ENCODE results near the gene SESN1. TPM values are rescaled to one million over a fixed set of nuclear protein-coding genes. Genes with fewer than 3 reads are reported as not detected.
"Not testable (repeated sequence)": the region's sequence is repeated elsewhere in the genome, so short reads cannot be mapped to it uniquely, and the experiment has no call there.

Gene SESN1
- total RNA-seq, 4 donors from 2014 or later, result 54.2 to 117 (median 90.5) TPM

DNA sequence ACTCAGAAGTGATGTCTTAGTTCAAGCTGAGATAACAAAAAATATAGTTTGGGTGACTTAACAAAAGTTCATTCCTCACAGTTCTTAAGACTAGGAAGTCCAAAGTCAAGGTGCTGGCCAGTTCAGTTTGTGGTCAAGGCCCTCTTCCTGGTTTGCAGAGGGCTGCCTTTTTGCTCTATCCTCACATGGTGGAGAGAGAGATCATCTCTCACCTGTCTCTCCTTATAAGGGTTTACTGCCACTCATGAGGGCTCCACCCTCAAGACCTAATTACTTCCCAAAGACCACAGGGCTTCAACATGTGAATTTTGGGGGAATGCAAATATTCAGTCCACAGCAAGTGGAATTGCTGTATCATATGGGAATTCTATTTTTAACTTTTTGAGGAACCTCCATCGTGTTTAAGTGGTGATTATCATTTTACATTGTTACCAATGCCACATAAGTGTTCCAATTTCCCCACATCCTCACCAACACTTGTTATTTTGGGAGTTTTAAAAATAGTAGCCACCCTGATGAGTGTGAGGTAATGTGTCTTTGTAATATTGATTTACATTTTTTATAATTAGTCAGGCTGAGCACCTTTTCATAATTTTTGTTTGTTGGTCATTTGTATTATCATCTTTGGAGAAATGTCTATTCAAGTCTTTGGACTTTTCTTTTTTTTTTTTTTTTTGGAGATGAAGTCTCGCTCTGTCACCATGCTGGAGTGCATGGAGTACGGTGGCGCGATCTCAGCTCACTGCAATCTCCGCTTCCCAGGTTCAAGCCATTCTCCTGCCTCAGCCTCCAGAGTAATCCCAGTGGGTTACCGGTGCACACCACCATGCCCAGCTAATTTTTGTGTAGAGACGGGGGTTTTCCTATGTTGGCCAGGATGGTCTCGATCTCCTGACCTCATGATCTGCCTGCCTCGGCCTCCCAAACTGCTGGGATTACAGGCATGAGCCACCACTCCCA lies 112.2 kb downstream of the SESN1 start:
- TF ChIP-seq, protein P1, sequence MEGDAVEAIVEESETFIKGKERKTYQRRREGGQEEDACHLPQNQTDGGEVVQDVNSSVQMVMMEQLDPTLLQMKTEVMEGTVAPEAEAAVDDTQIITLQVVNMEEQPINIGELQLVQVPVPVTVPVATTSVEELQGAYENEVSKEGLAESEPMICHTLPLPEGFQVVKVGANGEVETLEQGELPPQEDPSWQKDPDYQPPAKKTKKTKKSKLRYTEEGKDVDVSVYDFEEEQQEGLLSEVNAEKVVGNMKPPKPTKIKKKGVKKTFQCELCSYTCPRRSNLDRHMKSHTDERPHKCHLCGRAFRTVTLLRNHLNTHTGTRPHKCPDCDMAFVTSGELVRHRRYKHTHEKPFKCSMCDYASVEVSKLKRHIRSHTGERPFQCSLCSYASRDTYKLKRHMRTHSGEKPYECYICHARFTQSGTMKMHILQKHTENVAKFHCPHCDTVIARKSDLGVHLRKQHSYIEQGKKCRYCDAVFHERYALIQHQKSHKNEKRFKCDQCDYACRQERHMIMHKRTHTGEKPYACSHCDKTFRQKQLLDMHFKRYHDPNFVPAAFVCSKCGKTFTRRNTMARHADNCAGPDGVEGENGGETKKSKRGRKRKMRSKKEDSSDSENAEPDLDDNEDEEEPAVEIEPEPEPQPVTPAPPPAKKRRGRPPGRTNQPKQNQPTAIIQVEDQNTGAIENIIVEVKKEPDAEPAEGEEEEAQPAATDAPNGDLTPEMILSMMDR (IDR thresholded peaks at IDR 0.05), result no peak
- no peak for ATAC-seq (ENCODE audit: low FRiP score)
- DNase-seq (ENCODE audit: low spot score), result no peak

DNA sequence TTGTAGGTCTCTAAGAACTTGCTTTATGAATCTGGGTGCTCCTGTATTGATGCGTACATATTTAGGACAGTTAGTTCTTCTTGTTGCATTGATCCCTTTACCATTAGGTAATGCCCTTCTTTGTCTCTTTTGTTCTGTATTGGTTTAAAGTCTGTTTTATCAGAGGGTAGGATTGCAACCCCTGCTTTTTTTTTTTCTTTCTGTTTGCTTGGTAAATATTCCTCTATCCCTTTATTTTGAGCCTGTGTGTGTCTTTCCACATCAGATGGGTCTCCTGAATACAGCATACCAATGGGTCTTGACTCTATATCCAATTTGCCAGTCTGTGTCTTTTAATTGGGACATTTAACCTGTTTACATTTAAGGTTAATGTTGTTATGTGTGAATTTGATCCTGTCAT lies 116.0 kb downstream of the SESN1 start:
- ATAC-seq (ENCODE audit: low FRiP score); DNase-seq (ENCODE audit: low spot score): not testable (repeated sequence)

DNA sequence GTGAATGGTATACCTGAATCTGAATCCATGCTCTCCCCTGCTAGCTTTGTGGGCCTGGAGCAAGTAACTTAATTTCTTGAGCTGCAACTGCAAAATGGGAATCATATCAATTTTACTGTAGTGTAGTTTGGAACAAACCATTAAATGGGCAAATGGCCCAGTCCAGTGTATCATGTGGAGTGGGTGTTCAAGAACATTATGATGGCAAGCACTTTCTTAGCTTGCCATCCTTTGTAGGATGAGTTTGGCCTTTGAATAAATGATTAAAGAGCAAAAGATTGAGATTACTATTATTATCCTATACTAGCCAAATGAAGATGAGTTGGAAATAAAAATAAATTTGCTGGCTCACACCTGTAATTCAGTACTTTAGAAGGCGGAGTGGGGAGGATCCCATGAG lies 120.4 kb downstream of the SESN1 start:
- no peak for ATAC-seq (ENCODE audit: low FRiP score)
- no peak for DNase-seq (ENCODE audit: low spot score)
- TF ChIP-seq, protein P1 (IDR thresholded peaks at IDR 0.05), result no peak

DNA sequence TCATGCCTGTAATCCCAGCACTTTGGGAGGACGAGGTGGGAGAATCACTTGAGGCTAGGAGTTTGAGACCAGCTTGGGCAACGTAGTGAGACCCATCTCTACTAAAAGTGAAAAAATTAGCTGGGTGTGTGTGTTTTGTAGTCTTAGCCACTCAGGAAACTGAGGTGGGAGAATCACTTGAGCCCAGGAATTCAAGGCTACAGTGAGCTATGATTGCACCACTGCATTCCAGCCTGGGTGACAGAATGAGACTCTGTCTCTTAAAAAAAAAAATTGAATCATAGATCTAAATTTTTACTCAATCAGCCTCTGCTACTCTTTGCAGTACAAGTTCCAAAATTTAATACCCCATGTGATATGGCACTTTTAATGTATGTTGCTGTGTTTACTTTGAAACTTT lies 124.9 kb downstream of the SESN1 start:
- no peak for DNase-seq (ENCODE audit: low spot score)
- TF ChIP-seq, protein P1 (IDR thresholded peaks at IDR 0.05), result no peak

DNA sequence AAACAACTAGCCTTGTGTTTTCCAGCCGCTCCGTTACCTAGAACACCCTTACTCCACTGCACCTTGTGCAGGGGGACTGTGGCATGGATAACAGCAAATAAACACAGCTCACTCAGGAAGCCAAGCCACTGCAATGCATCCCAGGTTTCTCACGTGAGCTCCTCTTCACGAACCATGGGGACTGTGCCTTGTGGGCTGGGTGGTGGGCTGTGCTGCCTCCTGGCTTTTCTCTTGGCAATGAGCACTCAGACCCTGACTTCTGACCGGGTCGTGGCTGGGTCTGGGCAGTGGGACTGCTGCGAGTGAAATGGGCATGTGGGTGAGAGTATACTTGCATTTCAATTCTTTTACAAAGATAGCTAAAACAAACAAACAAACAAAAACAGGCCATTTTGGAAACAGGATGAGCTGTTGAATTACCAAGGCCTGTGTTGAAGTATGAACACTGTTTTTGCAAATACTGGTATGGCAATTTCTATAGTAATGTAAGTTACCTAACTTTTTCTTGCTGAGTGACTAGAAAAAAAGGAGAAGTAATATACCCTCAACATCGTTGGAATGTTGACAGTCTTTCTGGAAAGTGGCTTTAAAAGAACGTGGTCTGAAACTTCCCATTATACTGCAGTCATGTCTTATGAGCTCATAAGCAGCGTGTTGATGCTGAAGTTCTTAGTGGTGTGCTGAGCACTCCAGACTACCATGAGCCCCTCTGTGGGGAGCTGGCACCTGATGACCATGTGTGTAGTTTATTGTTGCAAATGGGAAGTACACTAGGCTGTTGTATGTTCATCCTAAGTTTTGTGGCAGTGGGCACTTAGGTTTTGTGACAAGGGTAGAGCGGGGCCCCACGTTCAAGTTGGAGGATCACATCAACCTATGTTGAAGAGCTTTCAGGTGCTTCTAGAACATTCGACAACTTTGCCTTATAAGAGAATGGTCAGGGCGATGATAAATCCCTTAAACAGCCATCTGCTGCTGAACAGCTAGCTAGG lies 126.0 kb downstream of the SESN1 start:
- DNase-seq (ENCODE audit: low spot score) (no peak), ATAC-seq (ENCODE audit: low FRiP score) (no peak)
- TF ChIP-seq, protein P1 (IDR thresholded peaks at IDR 0.05), result no peak

More for the DNA sequence above, 124.9 kb downstream of the SESN1 start:
- ATAC-seq (ENCODE audit: low FRiP score), result no peak

DNA sequence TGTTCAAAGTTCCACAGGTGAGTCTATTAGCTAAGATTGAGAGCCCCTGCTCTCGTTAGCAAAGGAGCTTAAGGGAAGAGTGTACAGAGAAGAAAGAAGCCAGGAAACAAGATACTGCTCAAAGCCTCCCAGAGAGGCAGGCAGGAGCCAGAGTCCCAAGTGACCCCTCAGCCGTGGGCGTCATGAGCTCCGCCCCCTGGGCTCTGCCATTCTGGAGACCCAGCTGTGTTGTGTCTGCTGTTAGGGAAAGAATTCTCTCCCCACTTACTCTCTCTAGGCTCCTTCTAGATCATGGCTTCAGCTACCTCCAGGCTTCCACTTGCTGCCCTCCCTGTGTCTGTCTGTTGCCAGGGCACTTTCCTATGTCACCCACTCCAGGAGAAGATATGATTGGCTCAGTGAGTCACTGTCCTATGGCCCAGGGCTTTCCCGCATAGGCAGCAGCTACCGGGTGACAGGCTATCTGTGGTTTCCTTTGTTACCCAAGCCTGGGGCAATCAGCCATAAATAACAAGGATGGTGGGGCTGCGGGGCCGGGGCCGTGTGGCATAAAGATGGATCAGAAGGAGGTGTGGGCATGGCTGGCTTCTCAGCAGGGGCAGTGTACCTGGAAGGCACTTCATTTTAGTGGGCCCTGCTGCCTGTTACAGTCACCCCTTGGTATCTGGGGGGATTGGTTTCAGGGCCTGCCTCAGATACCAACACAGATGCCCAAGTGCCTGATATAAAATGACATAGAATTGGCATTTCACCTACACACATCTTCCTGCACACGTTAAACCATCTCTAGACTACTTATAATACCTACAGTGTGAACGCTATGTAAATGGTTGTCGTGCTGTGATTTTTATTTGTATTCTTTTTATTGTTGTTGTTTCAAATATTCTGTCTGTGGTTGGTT lies 127.5 kb downstream of the SESN1 start:
- ATAC-seq (ENCODE audit: low FRiP score) (peak; percentile 44), DNase-seq (ENCODE audit: low spot score) (no peak)
- TF ChIP-seq, protein P1 (IDR thresholded peaks at IDR 0.05), result no peak
